ENCODE measurements around the gene ZNF425.

- TF ChIP-seq REST (IDR thresholded peaks at IDR 0.05; ENCODE audit: insufficient read depth in 1 of 2, low read depth in 2 of 2, low read length in 1 of 2), result no peak
- no peak for TF ChIP-seq POLR2AphosphoS5 (IDR thresholded peaks at IDR 0.05; ENCODE audit: low read depth, low read length)
Measured at GRCh38 chr7:149097088-149097487, 29.0 kb downstream of the ZNF425 start.

All from Panc1 (cell line).